Measurements from ENCODE around the gene CCL4.

GRCh38 chr17:36063786-36064541 is 39.7 kb upstream of the CCL4 start, which contains the start of gene CCL18:
- TF ChIP-seq CTCF (IDR thresholded peaks at IDR 0.05 in 2 of 3, conservative IDR thresholded peaks at IDR 0.05 in 1 of 3; ENCODE audit: borderline replicate concordance in 1 of 3, insufficient read depth in 1 of 3, low read depth in 2 of 3, low read length in 2 of 3) (no peak), CEBPB (IDR thresholded peaks at IDR 0.05; ENCODE audit: low read depth) (no peak), RAD21 (IDR thresholded peaks at IDR 0.05; ENCODE audit: low read depth) (no peak)
